DOHH2 (cell line): Measurements from ENCODE around the gene TBL3.
A peak's percentile ranks its signal among the peaks of the same experiment; 100 is the strongest.
"Not testable (repeated sequence)": the region's sequence is repeated elsewhere in the genome, so short reads cannot be mapped to it uniquely, and the experiment has no call there.

Experiments
- H3F3A ChIP-seq: fragments of 200-600 bp; sonication (generic), shearing (Covaris generic); 2 replicates; pipeline ENCODE4 v1.6.0; 2016; ENCODE audit warnings: antibody characterized with exemption, mild to moderate bottlenecking; ENCODE audit not compliant: control insufficient read depth, insufficient read depth
- H3K27ac ChIP-seq: fragments of 200-600 bp; sonication (generic); 2 replicates; pipeline ENCODE4 v1.5.1; 2014; ENCODE audit warnings: low read depth, mild to moderate bottlenecking, low read length, moderate library complexity
- H3K27me3 ChIP-seq: fragments of 200-600 bp; sonication (generic); 2 replicates; pipeline ENCODE4 v1.6.1; 2014; ENCODE audit warnings: mild to moderate bottlenecking, low read length, mixed read lengths; ENCODE audit not compliant: control insufficient read depth
- H3K36me3 ChIP-seq: fragments of 200-600 bp; sonication (generic); 2 replicates; pipeline ENCODE4 v1.6.1; 2014; ENCODE audit warnings: mild to moderate bottlenecking, low read length, moderate library complexity, mixed read lengths; ENCODE audit not compliant: control insufficient read depth
- H3K4me1 ChIP-seq: fragments of 200-600 bp; sonication (generic); 2 replicates; pipeline ENCODE4 v1.6.1; 2014; ENCODE audit warnings: mild to moderate bottlenecking, low read length, mixed read lengths; ENCODE audit not compliant: control insufficient read depth
- H3K4me2 ChIP-seq: fragments of 200-600 bp; sonication (generic); 2 replicates; pipeline ENCODE4 v1.6.0; 2014; ENCODE audit warnings: mild to moderate bottlenecking, low read length, moderate library complexity
- H3K4me3 ChIP-seq: fragments of 200-600 bp; sonication (generic); 2 replicates; pipeline ENCODE4 v1.5.1; 2014; ENCODE audit warnings: mild to moderate bottlenecking, low read length, mixed read lengths
- H3K79me2 ChIP-seq: fragments of 200-600 bp; sonication (generic); 2 replicates; pipeline ENCODE4 v1.6.1; 2014; ENCODE audit warnings: mild to moderate bottlenecking, low read length, mixed read lengths; ENCODE audit not compliant: control insufficient read depth
- H3K9me2 ChIP-seq: fragments of 200-600 bp; sonication (generic); replicated peaks from 2 replicates; pipeline ENCODE4 v1.6.1; 2014; ENCODE audit warnings: mild to moderate bottlenecking, low read length, mixed read lengths; ENCODE audit not compliant: control insufficient read depth
- H3K9me3 ChIP-seq: fragments of 200-600 bp; sonication (generic); 2 replicates; pipeline ENCODE4 v1.6.1; 2014; ENCODE audit warnings: antibody characterized with exemption, low read length, mixed read lengths; ENCODE audit not compliant: control insufficient read depth, insufficient read depth
- H4K20me1 ChIP-seq: fragments of 200-600 bp; sonication (generic); 2 replicates; pipeline ENCODE4 v1.6.0; 2014; ENCODE audit warnings: low read depth, mild to moderate bottlenecking, antibody characterized with exemption, low read length, moderate library complexity; ENCODE audit not compliant: control insufficient read depth, insufficient read depth
- CTCF ChIP-seq: fragments of 200-600 bp; sonication (generic); IDR thresholded peaks from one replicate; pipeline ENCODE4 v1.5.1; 2014; ENCODE audit warnings: antibody characterized with exemption, mild to moderate bottlenecking, low read depth, low read length; ENCODE audit not compliant: poor library complexity, severe bottlenecking
- EZH2phosphoT487 ChIP-seq: fragments of 200-600 bp; sonication (generic); IDR thresholded peaks from 2 replicates; pipeline ENCODE4 v1.6.1; 2017; ENCODE audit warnings: borderline replicate concordance, mild to moderate bottlenecking, antibody characterized with exemption, low read length, moderate library complexity, mixed read lengths

Gene TBL3

GRCh38 chr16:2009164-2009711, 37.4 kb downstream of the TBL3 start:
- Histone ChIP-seq H3K79me2 (peaks cover 64% of the 10 kb centered on the region), H4K20me1 (peaks cover 28% of the 10 kb centered on the region), H3F3A (no peaks in the 10 kb centered on the region), H3K9me3 (no peaks in the 10 kb centered on the region), H3K9me2 (no peaks in the 10 kb centered on the region), H3K36me3 (peaks cover 51% of the 10 kb centered on the region), H3K27ac (peak overlapping the region; percentile 59), H3K4me1 (peaks cover 46% of the 10 kb centered on the region), H3K4me3 (peak overlapping the region; percentile 88), H3K4me2 (peak overlapping the region; percentile 93), H3K27me3 (no peaks in the 10 kb centered on the region)
- TF ChIP-seq EZH2phosphoT487 (no peak), CTCF (no peak)

- Histone ChIP-seq H3K27ac (peak within 1 kb of the TSS; percentile 61), H3K4me2 (peak within 1 kb of the TSS; percentile 93), H3K4me3 (peak within 1 kb of the TSS; percentile 88), H3F3A (no peaks in the 10 kb centered on the region), H3K9me3 (no peaks in the 10 kb centered on the region), H3K79me2 (peaks cover 57% of the 10 kb centered on the region), H3K36me3 (peaks cover 46% of the 10 kb centered on the region), H3K27me3 (no peaks in the 10 kb centered on the region), H4K20me1 (peaks cover 28% of the 10 kb centered on the region), H3K4me1 (peaks cover 41% of the 10 kb centered on the region), H3K9me2 (no peaks in the 10 kb centered on the region)
- TF ChIP-seq EZH2phosphoT487 (no peak), CTCF (no peak)
Observed at GRCh38 chr16:2009791-2010510, 38.1 kb downstream of the TBL3 start, which contains the start of gene ZNF598. TSS of gene ZNF598 (minus strand) at chr16:2009821.

GRCh38 chr16:2011726-2012125, 39.9 kb downstream of the TBL3 start:
- not testable (repeated sequence) for H3K27ac ChIP-seq, H3K4me3 ChIP-seq, H3K4me2 ChIP-seq, H3F3A ChIP-seq, H3K9me2 ChIP-seq, H3K9me3 ChIP-seq, H3K27me3 ChIP-seq
- peaks cover 20% of the 10 kb centered on the region for H4K20me1 ChIP-seq
- H3K79me2 ChIP-seq: peaks cover 39% of the 10 kb centered on the region
- peaks cover 26% of the 10 kb centered on the region for H3K4me1 ChIP-seq
- peaks cover 30% of the 10 kb centered on the region for H3K36me3 ChIP-seq

GRCh38 chr16:2013527-2013926, 41.7 kb downstream of the TBL3 start:
- H3K36me3 ChIP-seq: peaks cover 12% of the 10 kb centered on the region
- no peak overlapping the region for H3K4me3 ChIP-seq
- peaks cover 2% of the 10 kb centered on the region for H4K20me1 ChIP-seq
- peaks cover 21% of the 10 kb centered on the region for H3K79me2 ChIP-seq
- peaks cover 4% of the 10 kb centered on the region for H3K27me3 ChIP-seq
- no peaks in the 10 kb centered on the region for H3K9me3 ChIP-seq
- no peaks in the 10 kb centered on the region for H3K9me2 ChIP-seq
- no peak overlapping the region for H3K4me2 ChIP-seq
- H3K4me1 ChIP-seq: peaks cover 8% of the 10 kb centered on the region
- TF ChIP-seq CTCF (no peak), EZH2phosphoT487 (no peak)
- no peaks in the 10 kb centered on the region for H3F3A ChIP-seq
- H3K27ac ChIP-seq: no peak overlapping the region
